GM21576 (cell line): ENCODE measurements around the gene DBP.
A peak's percentile ranks its signal among the peaks of the same experiment; 100 is the strongest.
"Not testable (repeated sequence)": the region's sequence is repeated elsewhere in the genome, so short reads cannot be mapped to it uniquely, and the experiment has no call there.

Experiments
- ATAC-seq: cut with Tn5 transposase; IDR thresholded peaks from one replicate; pipeline ENCODE4 v1.9.1; 2021; ENCODE audit warnings: mild to moderate bottlenecking, moderate library complexity; ENCODE audit not compliant: unreplicated experiment

Gene DBP

GRCh38 chr19:48641850-48642249 lies 4.7 kb upstream of the DBP start:
- ATAC-seq = no peak

- ATAC-seq = no peak
These were observed 2.5 kb upstream of the DBP start for GRCh38 chr19:48639483-48640375.

GRCh38 chr19:48638831-48639381 lies 1.7 kb upstream of the DBP start:
- no peak for ATAC-seq

GRCh38 chr19:48637948-48638830 lies 1.0 kb upstream of the DBP start:
- ATAC-seq = peak; percentile 15

- peak; percentile 70 for ATAC-seq
These were observed 319 bp upstream of the DBP start for GRCh38 chr19:48637449-48637947.

- ATAC-seq = no peak
These were observed 967 bp downstream of the DBP start for GRCh38 chr19:48635966-48636858.

- no peak for ATAC-seq
These were observed 1.8 kb downstream of the DBP start for GRCh38 chr19:48635263-48635965.

- ATAC-seq = peak; percentile 21
These were observed 2.5 kb downstream of the DBP start for GRCh38 chr19:48634424-48635262.

GRCh38 chr19:48634036-48634342 lies 3.2 kb downstream of the DBP start:
- ATAC-seq = no peak

- no peak for ATAC-seq
These were observed 3.8 kb downstream of the DBP start for GRCh38 chr19:48633148-48634035.

GRCh38 chr19:48632692-48633147 lies 4.5 kb downstream of the DBP start:
- ATAC-seq = no peak

GRCh38 chr19:48632286-48632685 lies 4.9 kb downstream of the DBP start:
- ATAC-seq = not testable (repeated sequence)

- no peak for ATAC-seq
These were observed 6.0 kb downstream of the DBP start for GRCh38 chr19:48631225-48631624.

GRCh38 chr19:48630296-48631063 lies 6.7 kb downstream of the DBP start:
- ATAC-seq = no peak

- no peak for ATAC-seq
These were observed 7.4 kb downstream of the DBP start for GRCh38 chr19:48629599-48630295.

GRCh38 chr19:48629297-48629598 lies 7.9 kb downstream of the DBP start:
- no peak for ATAC-seq
